Activated CD4-positive, alpha-beta T cell treated with anti-CD3 and anti-CD28 coated beads, Interleukin-2, amount 50 U/mL, for 48 hours (primary cell): Measurements from ENCODE around the gene ITSN1.
"Not testable (repeated sequence)": the region's sequence is repeated elsewhere in the genome, so short reads cannot be mapped to it uniquely, and the experiment has no call there.

Experiments
- DNase-seq, 2 experiments: peaks; one replicate each; pipeline ENCODE4 v3.0.0-alpha.2; 2020

Gene ITSN1

DNA sequence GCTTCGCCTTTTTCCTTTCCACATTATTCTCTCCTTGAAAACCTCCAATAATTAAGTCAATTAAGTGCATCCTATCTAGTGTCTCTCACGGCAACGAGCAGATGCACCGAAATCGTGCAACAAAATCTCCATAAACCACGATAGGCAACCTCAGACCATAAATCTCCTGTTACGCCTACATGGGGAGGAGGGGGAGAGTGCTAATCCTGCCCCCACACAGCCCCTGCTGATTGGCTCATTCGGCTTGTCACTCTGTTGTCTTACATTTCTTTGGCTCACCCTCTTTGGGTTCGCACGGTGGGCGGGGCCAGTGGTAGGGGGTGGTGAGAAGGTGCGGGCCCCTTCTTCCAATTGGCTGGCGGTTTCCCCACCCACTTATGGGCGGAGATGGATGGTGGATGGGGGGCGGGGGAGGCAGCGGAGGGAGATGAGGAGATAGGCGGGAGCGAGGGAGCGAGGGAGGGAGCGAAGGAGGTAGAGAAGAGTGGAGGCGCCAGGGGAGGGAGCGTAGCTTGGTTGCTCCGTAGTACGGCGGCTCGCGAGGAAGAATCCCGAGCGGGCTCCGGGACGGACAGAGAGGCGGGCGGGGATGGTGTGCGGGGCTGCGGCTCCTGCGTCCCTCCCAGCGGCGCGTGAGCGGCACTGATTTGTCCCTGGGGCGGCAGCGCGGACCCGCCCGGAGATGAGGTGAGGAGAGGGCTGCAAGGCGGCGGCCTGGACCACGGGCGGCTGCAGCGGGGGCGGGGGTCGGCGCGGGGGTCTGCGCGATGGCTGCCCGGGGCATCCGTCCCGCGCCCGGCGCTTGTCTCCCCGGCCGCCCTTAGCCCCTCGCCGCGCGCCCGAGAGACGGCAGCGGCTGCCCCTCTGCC, at the start of gene ITSN1:
ITSN1 (plus strand) TSS at position 475 of the 869 bp plus-strand sequence. CDS start 76,328 bp downstream, outside the sequence.
- DNase-seq: peak; percentile 100

DNA sequence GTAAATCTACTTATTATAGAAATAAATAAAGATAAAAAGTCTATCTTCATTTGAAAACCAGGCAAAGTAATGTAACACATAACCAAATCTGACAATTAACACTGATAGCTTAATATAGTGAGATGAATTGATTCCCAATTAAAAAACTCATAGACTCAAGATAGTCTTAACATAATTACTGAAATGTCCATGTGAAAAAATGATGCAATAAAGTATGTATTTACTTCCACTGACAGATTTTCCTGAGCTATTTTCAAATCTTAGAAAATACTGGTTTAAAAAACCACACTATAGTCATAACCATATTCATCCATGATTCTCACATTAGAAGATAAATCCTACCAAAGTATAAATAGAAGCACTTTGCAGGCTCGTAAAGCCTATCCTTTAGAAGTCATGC, 44.2 kb upstream of the ITSN1 start:
- DNase-seq: no peak

DNA sequence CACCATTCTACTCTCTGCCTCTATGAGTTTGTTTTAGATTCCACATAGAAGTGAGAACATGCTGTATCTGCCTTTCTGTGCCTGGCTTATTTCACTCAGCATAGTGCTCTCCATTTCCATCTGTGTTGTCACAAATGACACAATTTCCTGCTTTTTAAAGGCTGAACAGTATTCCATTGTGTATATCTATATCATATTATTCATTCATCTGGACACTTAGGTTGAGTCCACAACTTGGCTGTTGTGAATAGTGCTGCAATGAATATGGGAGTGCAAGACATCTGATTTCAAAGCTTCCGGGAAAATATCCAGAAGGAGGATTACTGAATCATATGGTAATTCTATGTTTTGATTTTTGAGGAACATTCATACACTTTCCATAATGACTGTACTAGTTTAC, 33.7 kb upstream of the ITSN1 start:
- DNase-seq: no peak

GRCh38 chr21:33611006-33611744, 31.1 kb upstream of the ITSN1 start:
- DNase-seq: no peak

- DNase-seq: not testable (repeated sequence)
Observed at GRCh38 chr21:33617565-33617964, 24.7 kb upstream of the ITSN1 start.

GRCh38 chr21:33618407-33618806, 23.9 kb upstream of the ITSN1 start:
- no peak for DNase-seq

DNA sequence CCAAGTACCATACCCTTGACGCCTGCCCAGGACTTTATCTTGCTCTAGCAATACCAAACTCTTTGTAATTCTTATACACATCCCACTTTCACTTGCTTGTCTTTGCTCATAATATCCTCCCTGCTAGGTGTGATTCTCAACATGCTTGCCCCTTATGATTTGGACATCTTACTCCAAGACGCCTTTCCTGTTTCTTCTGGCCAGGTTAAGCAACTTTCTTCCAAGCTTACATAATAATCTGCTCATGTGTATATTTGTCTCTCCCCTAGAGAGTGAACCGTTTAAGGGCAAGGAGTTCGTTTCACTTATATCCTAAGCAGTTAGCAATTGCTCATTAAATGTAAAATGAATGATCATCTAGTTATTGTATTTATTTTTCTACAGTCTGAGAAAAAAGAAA, 22.6 kb upstream of the ITSN1 start:
- DNase-seq: no peak

DNA sequence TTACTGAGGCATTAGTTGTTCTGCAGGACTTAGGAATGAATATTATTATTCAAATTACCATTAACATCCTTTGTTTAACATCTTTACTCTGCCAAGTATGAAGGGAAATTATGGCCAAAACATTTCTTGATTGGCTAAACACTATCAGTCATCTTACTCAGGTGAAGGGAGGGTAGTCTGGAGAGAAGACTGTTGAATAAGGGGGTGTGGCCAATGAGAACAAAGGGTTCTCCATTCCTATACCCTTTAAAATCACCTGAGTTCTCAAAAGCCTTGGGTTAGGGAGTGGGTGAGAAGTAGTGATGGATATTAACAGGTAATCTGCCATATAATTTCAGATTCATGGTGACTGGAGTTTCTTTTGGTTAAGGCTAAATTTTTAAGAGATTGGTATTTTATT, 20.0 kb upstream of the ITSN1 start:
- DNase-seq: no peak

DNA sequence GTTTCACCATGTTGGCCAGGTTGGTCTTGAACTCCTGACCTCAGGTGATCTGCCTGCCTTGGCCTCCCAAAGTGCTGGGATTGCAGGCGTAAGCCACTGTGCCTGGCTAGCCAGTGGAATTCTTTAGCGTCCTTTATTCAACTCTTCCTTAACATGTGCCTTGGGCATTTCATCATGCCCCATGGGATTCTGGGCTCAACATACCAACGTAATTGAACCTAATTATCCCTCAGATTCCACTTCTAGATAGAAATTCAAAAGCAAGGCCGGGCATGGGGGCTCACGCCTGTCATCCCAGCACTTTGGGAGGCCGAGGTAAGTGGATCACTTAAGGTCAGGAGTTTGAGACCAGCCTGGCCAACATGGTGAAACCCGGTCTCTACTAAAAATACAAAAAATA, 16.1 kb upstream of the ITSN1 start:
- DNase-seq: not testable (repeated sequence)

DNA sequence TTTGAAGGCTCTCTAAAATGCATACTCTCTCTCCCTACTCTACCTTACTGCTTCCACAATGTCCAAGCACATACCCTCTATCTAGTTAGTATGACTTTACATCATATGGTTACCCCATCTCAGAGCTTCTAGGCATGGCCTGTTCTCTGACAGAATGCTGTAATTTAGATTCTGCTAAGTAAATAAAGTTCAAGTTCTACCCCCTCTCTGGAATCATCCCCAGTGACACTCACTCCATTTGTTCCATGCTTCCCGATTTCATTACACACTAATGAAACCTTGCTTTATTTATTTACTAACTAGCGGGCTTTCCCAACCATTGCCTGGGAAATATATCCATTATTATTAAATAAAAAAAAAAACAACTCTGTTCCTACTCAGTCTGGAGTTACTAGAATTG, 8.0 kb upstream of the ITSN1 start:
- no peak for DNase-seq

GRCh38 chr21:33640697-33641351, 1.5 kb upstream of the ITSN1 start:
- DNase-seq: peak; percentile 2 to 11

- DNase-seq: peak; percentile 100
Observed at GRCh38 chr21:33641352-33642026, 812 bp upstream of the ITSN1 start, which contains the start of gene CRYZL1. TSS of gene CRYZL1 (minus strand) at chr21:33641741. CDS start at chr21:33631551, 10,190 bp downstream.

- peak; percentile 19 to 31 for DNase-seq
Observed at GRCh38 chr21:33642896-33643657, 776 bp downstream of the ITSN1 start.

- no peak for DNase-seq
Observed at GRCh38 chr21:33643658-33644311, 1.5 kb downstream of the ITSN1 start.

- no peak for DNase-seq
Observed at GRCh38 chr21:33644383-33645074, 2.2 kb downstream of the ITSN1 start.

GRCh38 chr21:33645730-33646129, 3.4 kb downstream of the ITSN1 start:
- no peak for DNase-seq

DNA sequence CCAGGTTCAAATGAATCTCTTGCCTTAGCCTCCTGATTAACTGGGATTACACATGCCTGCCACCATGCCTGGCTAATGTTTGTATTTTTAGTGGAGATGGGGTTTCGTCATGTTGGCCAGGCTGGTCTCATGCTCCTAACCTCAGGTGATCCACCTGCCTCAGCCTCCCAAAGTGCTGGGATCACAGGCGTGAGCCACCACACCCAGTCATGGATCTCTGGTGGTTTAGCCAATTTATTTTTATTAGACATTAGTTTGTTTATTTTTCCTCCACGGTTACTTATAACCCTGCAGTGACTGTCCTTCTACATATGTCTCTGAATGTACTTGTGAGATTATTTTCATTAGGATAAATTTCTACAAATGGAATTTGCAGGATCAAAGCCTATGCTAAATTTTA, 5.3 kb downstream of the ITSN1 start:
- DNase-seq: no peak

- no peak for DNase-seq
Observed at GRCh38 chr21:33648555-33648954, 6.3 kb downstream of the ITSN1 start.

- DNase-seq: no peak
Observed at GRCh38 chr21:33650230-33650629, 7.9 kb downstream of the ITSN1 start.

- no peak for DNase-seq
Observed at GRCh38 chr21:33650929-33651509, 8.7 kb downstream of the ITSN1 start.
